HCT116 (cell line): ENCODE measurements around the gene HTR7. TPM values are rescaled to one million over a fixed set of nuclear protein-coding genes. Genes with fewer than 3 reads are reported as not detected.

Experiments
- ATAC-seq: fragments of 200-7000 bp; cut with Tn5 transposase; 2 replicates; pipeline ENCODE4 v1.9.1; 2020; ENCODE audit warnings: mild to moderate bottlenecking, moderate library complexity
- BruUV-seq: library from RNA; stranded (reverse); fragments of 400-500 nt; replicated peaks from 2 replicates; lab custom pipeline; 2021; lab: Mats Ljungman, UMichigan
- CTCF ChIA-PET: fragments of 300-600 bp; sonication (Branson Sonifier 250); formaldehyde crosslinking; loops from one replicate; lab custom pipeline; 2021; ENCODE audit warnings: antibody characterized with exemption; lab: Charles Lee
- POLR2A ChIA-PET: fragments of 300-600, 350-600 bp; sonication (Branson Sonifier 250); formaldehyde crosslinking; loops from one replicate; lab custom pipeline; 2021; ENCODE audit warnings: antibody characterized with exemption; lab: Charles Lee
- RAD21 ChIA-PET, 2 experiments: fragments of 300-600 bp; sonication (Branson Sonifier 250); formaldehyde crosslinking; loops; one replicate each; lab custom pipeline; 2023; ENCODE audit warnings: low total read pairs in 2 of 2; ENCODE audit not compliant: uncharacterized antibody in 2 of 2, unreplicated experiment in 2 of 2, low non-redundant PET in 1 of 2; lab: Charles Lee
- DNase-seq: peaks from one replicate; pipeline ENCODE4 v3.0.0-alpha.2; 2010; ENCODE audit warnings: low read depth, low spot score
- H2AFZ ChIP-seq: fragments of 200-600 bp; shearing (Covaris generic), sonication (generic); 2 replicates; pipeline ENCODE4 v1.6.1; 2017; ENCODE audit warnings: low read depth, mixed run types, mixed read lengths, antibody characterized with exemption, low read length; ENCODE audit not compliant: poor library complexity, severe bottlenecking
- H3K27ac ChIP-seq: 2 replicates; pipeline ENCODE4 v1.5.1; 2012; ENCODE audit warnings: low read depth, low read length
- H3K27me3 ChIP-seq: fragments of 200-600 bp; sonication (generic); 2 replicates; pipeline ENCODE4 v1.6.1; 2016; ENCODE audit warnings: mixed run types, low read length, mixed read lengths; ENCODE audit not compliant: insufficient read depth
- H3K36me3 ChIP-seq, 2 experiments: fragments of 200-500 bp in 1 of 2; fragments of 200-600 bp in 1 of 2; sonication (Bioruptor generic) in 1 of 2; sonication (generic) in 1 of 2; 2 replicates each; pipeline versions ENCODE4 v1.5.1 to v1.6.1; 2014 to 2016; ENCODE audit warnings: low read length in 2 of 2, inconsistent platforms in 1 of 2, mixed read lengths in 1 of 2, mixed run types in 1 of 2; ENCODE audit not compliant: insufficient read depth in 2 of 2, control insufficient read depth in 1 of 2
- H3K4me1 ChIP-seq, 2 experiments: fragments of 200-600 bp in 1 of 2; sonication (generic) in 1 of 2; 2 replicates each; pipeline versions ENCODE4 v1.5.1 to v1.6.1; 2012 to 2017; ENCODE audit warnings: low read length in 2 of 2, inconsistent platforms in 1 of 2, mild to moderate bottlenecking in 1 of 2, mixed read lengths in 1 of 2, mixed run types in 1 of 2, moderate library complexity in 1 of 2; ENCODE audit not compliant: insufficient read depth in 2 of 2, control insufficient read depth in 1 of 2
- H3K4me2 ChIP-seq: fragments of 200-600 bp; sonication (generic); 2 replicates; pipeline ENCODE4 v1.6.1; 2017; ENCODE audit warnings: mixed run types, low read length, mixed read lengths
- H3K4me3 ChIP-seq, 2 experiments: fragments of 200-600 bp in 1 of 2; sonication (generic) in 1 of 2; replicated peaks in 1 of 2; 2 replicates each; pipeline ENCODE4 v1.5.1; 2011 to 2016; ENCODE audit warnings: low read length in 2 of 2, control low read depth in 1 of 2, low read depth in 1 of 2, mild to moderate bottlenecking in 1 of 2, mixed read lengths in 1 of 2, mixed run types in 1 of 2
- H3K79me2 ChIP-seq: fragments of 200-600 bp; sonication (generic); 2 replicates; pipeline ENCODE4 v1.6.1; 2017; ENCODE audit warnings: mild to moderate bottlenecking, mixed run types, low read length, moderate library complexity, mixed read lengths; ENCODE audit not compliant: insufficient read depth
- H3K9ac ChIP-seq: fragments of 200-600 bp; sonication (generic); 2 replicates; pipeline ENCODE4 v1.6.1; 2016; ENCODE audit warnings: low read length, mixed read lengths
- H3K9me2 ChIP-seq: fragments of 200-600 bp; sonication (generic), shearing (Covaris generic); 2 replicates; pipeline ENCODE4 v1.6.1; 2017; ENCODE audit warnings: mixed run types, mild to moderate bottlenecking, moderate library complexity; ENCODE audit not compliant: insufficient read depth
- H3K9me3 ChIP-seq, 2 experiments: fragments of 200-500 bp in 1 of 2; fragments of 200-600 bp in 1 of 2; sonication (Bioruptor generic) in 1 of 2; sonication (generic) in 1 of 2; 2 replicates each; pipeline ENCODE4 v1.6.1; 2014 to 2017; ENCODE audit warnings: low read length in 2 of 2, mixed read lengths in 2 of 2, inconsistent platforms in 1 of 2, low read depth in 1 of 2, mild to moderate bottlenecking in 1 of 2, mixed run types in 1 of 2, moderate library complexity in 1 of 2; ENCODE audit not compliant: control insufficient read depth in 1 of 2, insufficient read depth in 1 of 2
- H4K20me1 ChIP-seq: fragments of 200-600 bp; sonication (generic), shearing (Covaris generic); 2 replicates; pipeline ENCODE4 v1.6.1; 2017; ENCODE audit warnings: mixed run types, mild to moderate bottlenecking, moderate library complexity; ENCODE audit not compliant: insufficient read depth
- ATF3 ChIP-seq: IDR thresholded peaks from 2 replicates; pipeline ENCODE4 v1.6.1; 2012
- CBX3 ChIP-seq: IDR thresholded peaks from 2 replicates; pipeline ENCODE4 v1.6.1; 2012; ENCODE audit warnings: low read depth
- CTCF ChIP-seq, 3 experiments: fragments of 200-600 bp in 1 of 3; sonication (generic) in 1 of 3; IDR thresholded peaks in 2 of 3; conservative IDR thresholded peaks in 1 of 3; 2 replicates each; pipeline ENCODE4 v1.5.1; 2012 to 2017; ENCODE audit warnings: low read depth in 2 of 3, low read length in 2 of 3, antibody characterized with exemption in 1 of 3, borderline replicate concordance in 1 of 3, control low read depth in 1 of 3, mild to moderate bottlenecking in 1 of 3, mixed read lengths in 1 of 3, mixed run types in 1 of 3, moderate library complexity in 1 of 3; ENCODE audit not compliant: insufficient read depth in 1 of 3
- EGR1 ChIP-seq: IDR thresholded peaks from 2 replicates; pipeline ENCODE4 v1.6.1; 2012; ENCODE audit warnings: low read depth
- EZH2 ChIP-seq: fragments of 200-600 bp; sonication (generic); IDR thresholded peaks from 2 replicates; pipeline ENCODE4 v1.6.1; 2017; ENCODE audit warnings: antibody characterized with exemption, mixed run types
- EZH2phosphoT487 ChIP-seq: fragments of 200-600 bp; IDR thresholded peaks from 2 replicates; pipeline ENCODE4 v1.6.1; 2018; ENCODE audit warnings: antibody characterized with exemption, borderline replicate concordance
- FOSL1 ChIP-seq: IDR thresholded peaks from 2 replicates; pipeline ENCODE4 v1.6.1; 2012; ENCODE audit warnings: low read depth
- POLR2A ChIP-seq: IDR thresholded peaks from 2 replicates; pipeline ENCODE4 v1.7.0; 2011; ENCODE audit warnings: borderline replicate concordance; ENCODE audit not compliant: insufficient read depth, insufficient read length; ENCODE audit errors: extremely low read depth
- POLR2AphosphoS5 ChIP-seq: IDR thresholded peaks from 2 replicates; pipeline ENCODE4 v1.6.1; 2011; ENCODE audit warnings: mild to moderate bottlenecking, low read depth, low read length, moderate library complexity
- RAD21 ChIP-seq: IDR thresholded peaks from 2 replicates; pipeline ENCODE4 v1.6.1; 2012; ENCODE audit warnings: low read depth, mild to moderate bottlenecking
- REST ChIP-seq: IDR thresholded peaks from 2 replicates; pipeline ENCODE4 v1.6.1; 2012; ENCODE audit warnings: low read depth
- SP1 ChIP-seq: IDR thresholded peaks from 2 replicates; pipeline ENCODE4 v1.6.1; 2012; ENCODE audit warnings: low read depth
- SRF ChIP-seq: IDR thresholded peaks from 2 replicates; pipeline ENCODE4 v1.6.1; 2012; ENCODE audit warnings: low read depth
- YY1 ChIP-seq: IDR thresholded peaks from 2 replicates; pipeline ENCODE4 v1.6.1; 2011; ENCODE audit warnings: low read length, low read depth, moderate library complexity, mild to moderate bottlenecking; ENCODE audit not compliant: insufficient replicate concordance; ENCODE audit errors: extremely low read depth
- ZNF274 ChIP-seq: fragments of 200-500 bp; sonication (Bioruptor generic); IDR thresholded peaks from 2 replicates; pipeline ENCODE4 v1.6.1; 2014; ENCODE audit warnings: mild to moderate bottlenecking, low read depth, low read length, inconsistent platforms
- intact Hi-C: fragments of 100-400 bp; cut with micrococcal nuclease; formaldehyde crosslinking; loops from 2 replicates; pipeline ENCODE4 v1.10.0; 2022
- total RNA-seq: library from RNA; stranded (reverse); gene quantifications from one replicate; pipeline ENCODE4 v1.2.1, GENCODE V29; 2021; ENCODE audit not compliant: unreplicated experiment
- TF ChIP-seq, protein P1 (sequence below): IDR thresholded peaks from 2 replicates; pipeline ENCODE4 v1.6.1; 2011; ENCODE audit warnings: mild to moderate bottlenecking, low read length, moderate library complexity; ENCODE audit not compliant: insufficient replicate concordance; ENCODE audit errors: extremely low read depth
- TF ChIP-seq, protein P2 (sequence below): IDR thresholded peaks from 2 replicates; pipeline ENCODE4 v1.6.1; 2012

The HTR7 gene
- total RNA-seq, 1 experiment from 2014 or later: 32.2 TPM

DNA sequence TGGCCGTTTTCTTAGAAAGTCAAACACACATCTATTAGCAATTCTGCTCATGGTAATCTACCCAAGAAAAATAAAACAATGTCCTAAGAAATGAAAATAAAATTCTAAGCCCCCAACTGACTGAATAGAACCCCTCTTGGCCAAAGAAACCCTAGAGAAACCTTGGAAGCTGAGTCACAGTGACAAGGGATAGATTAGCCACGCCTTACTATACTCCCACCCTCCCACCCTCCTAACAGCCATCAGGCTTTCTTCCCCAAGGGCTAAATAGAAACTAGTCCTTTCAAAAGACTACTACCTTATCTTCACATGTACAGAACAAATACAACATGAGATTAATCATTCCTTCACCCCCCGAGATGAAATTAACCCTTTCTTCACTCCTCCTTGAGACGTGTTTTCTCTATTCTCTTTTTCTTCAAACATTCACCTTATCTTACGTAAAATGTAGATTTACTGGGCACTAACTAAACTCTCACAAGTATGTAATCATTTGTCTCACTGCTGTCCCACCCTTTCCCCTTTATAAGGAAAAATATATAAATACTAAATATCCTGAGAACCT lies 57.5 kb downstream of the HTR7 start (continued):
- TF ChIP-seq REST: no peak

- RAD21 ChIA-PET: no interaction called here
- Histone ChIP-seq H3K9me3 (no peaks in the 10 kb centered on the region), H2AFZ (no peak overlapping the region), H3K79me2 (peaks cover 83% of the 10 kb centered on the region), H3K4me2 (no peak overlapping the region), H3K4me1 (peaks cover 0 to 5% of the 10 kb centered on the region in 2 experiments; a peak in 2 of 4 replicates), H3K36me3 (no peaks in the 10 kb centered on the region), H4K20me1 (no peaks in the 10 kb centered on the region), H3K9me2 (no peaks in the 10 kb centered on the region), H3K27ac (no peak overlapping the region), H3K9ac (no peak overlapping the region), H3K4me3 (no peak overlapping the region), H3K27me3 (no peaks in the 10 kb centered on the region)
- no TSS peak for BruUV-seq
- intact Hi-C loops: no loop called here
- ATAC-seq: no peak
- POLR2A ChIA-PET: no interaction called here
- DNase-seq: no peak
- CTCF ChIA-PET: interaction anchor here (1.2 kb wide), 1 partner anchor 11 kb away, joined by 3 read pairs; no protein-coding TSS in a partner anchor
- TF ChIP-seq POLR2AphosphoS5 (no peak), CBX3 (no peak), ZNF274 (no peak), YY1 (no peak), SRF (no peak), ATF3 (no peak), RAD21 (no peak), CTCF (IDR thresholded peaks at IDR 0.05 in 2 of 3, conservative IDR thresholded peaks at IDR 0.05 in 1 of 3; ENCODE audit: borderline replicate concordance in 1 of 3, insufficient read depth in 1 of 3, low read depth in 2 of 3, low read length in 2 of 3) (no peak), FOSL1 (no peak), POLR2A (no peak), EZH2phosphoT487 (no peak), SP1 (no peak), EGR1 (no peak), EZH2 (no peak)
- TF ChIP-seq, protein P1, sequence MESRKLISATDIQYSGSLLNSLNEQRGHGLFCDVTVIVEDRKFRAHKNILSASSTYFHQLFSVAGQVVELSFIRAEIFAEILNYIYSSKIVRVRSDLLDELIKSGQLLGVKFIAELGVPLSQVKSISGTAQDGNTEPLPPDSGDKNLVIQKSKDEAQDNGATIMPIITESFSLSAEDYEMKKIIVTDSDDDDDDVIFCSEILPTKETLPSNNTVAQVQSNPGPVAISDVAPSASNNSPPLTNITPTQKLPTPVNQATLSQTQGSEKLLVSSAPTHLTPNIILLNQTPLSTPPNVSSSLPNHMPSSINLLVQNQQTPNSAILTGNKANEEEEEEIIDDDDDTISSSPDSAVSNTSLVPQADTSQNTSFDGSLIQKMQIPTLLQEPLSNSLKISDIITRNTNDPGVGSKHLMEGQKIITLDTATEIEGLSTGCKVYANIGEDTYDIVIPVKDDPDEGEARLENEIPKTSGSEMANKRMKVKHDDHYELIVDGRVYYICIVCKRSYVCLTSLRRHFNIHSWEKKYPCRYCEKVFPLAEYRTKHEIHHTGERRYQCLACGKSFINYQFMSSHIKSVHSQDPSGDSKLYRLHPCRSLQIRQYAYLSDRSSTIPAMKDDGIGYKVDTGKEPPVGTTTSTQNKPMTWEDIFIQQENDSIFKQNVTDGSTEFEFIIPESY: no peak
- TF ChIP-seq, protein P2, sequence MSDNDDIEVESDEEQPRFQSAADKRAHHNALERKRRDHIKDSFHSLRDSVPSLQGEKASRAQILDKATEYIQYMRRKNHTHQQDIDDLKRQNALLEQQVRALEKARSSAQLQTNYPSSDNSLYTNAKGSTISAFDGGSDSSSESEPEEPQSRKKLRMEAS: no peak
Measured at GRCh38 chr10:90799172-90799571, 58.7 kb downstream of the HTR7 start.
